Ascending aorta (tissue), 2 donors: Measurements from ENCODE around the gene JAZF1. TPM values are rescaled to one million over a fixed set of nuclear protein-coding genes. Genes with fewer than 3 reads are reported as not detected.
A peak's percentile ranks its signal among the peaks of the same experiment; 100 is the strongest.

Experiments
- DNase-seq, 2 donors: peaks; one replicate each; pipeline ENCODE4 v3.0.0-alpha.2; 2019; ENCODE audit warnings: low spot score in 2 of 2
- H3K27ac ChIP-seq, 2 donors: fragments of 200-600 bp; sonication (generic); one replicate each; pipeline ENCODE4 v1.5.1; 2016 to 2017; ENCODE audit warnings: mild to moderate bottlenecking in 1 of 2
- H3K27me3 ChIP-seq: fragments of 200-600 bp; sonication (generic); one replicate; pipeline ENCODE4 v1.5.1; 2017
- H3K36me3 ChIP-seq, 2 donors: fragments of 200-600 bp; sonication (generic); one replicate each; pipeline ENCODE4 v1.5.1; 2016
- H3K4me1 ChIP-seq, 2 donors: fragments of 200-600 bp; sonication (generic); one replicate each; pipeline ENCODE4 v1.5.1; 2016 to 2017; ENCODE audit warnings: mild to moderate bottlenecking in 1 of 2
- H3K4me3 ChIP-seq, 2 donors: fragments of 200-600 bp; sonication (generic); one replicate each; pipeline ENCODE4 v1.5.1; 2016 to 2017; ENCODE audit warnings: mild to moderate bottlenecking in 1 of 2
- H3K9me3 ChIP-seq, 2 donors: fragments of 200-600 bp; sonication (generic); one replicate each; pipeline ENCODE4 v1.5.1; 2016
- intact Hi-C: fragments of 100-400 bp; cut with DNase I; formaldehyde crosslinking; loops from one replicate; pipeline ENCODE4 v1.15.1; 2023
- total RNA-seq: library from RNA; depleted of rRNA; stranded (reverse); fragments of >200 nt; gene quantifications from one replicate; pipeline ENCODE4 v1.1.0, GENCODE V29; 2016
- TF ChIP-seq, protein P1 (sequence below), 3 experiments: fragments of 200-600 bp in 2 of 3; fragments of 450-650 bp in 1 of 3; sonication (generic) in 2 of 3; IDR thresholded peaks; one replicate each; pipeline ENCODE4 v1.5.1; 2016 to 2019; ENCODE audit warnings: antibody characterized with exemption in 3 of 3, mild to moderate bottlenecking in 1 of 3, moderate library complexity in 1 of 3

Gene JAZF1
- total RNA-seq, 1 donor from 2014 or later, result 37.7 TPM

DNA sequence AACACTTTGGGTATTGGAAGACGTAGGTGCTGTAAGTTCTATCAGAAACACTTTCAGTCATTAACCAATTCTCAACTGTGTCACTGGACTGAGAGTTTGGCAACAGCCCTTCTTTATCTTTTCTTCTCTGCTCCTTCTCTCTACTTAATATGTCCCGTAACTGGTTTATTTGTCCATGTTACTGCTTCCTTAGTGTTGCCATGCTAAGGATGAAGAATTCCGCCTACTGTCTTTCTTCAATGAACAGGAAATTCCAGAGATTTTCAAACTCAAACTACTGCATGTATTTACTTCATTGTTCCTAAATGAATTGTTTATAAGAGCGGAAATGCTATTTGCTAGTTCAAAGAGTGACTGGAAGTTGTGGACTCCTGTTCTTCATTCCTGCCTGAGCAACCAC lies 296.9 kb downstream of the JAZF1 start:
- H3K4me3 ChIP-seq, result no peak overlapping the region
- H3K27me3 ChIP-seq, result no peaks in the 10 kb centered on the region
- H3K27ac ChIP-seq, result no peak overlapping the region
- H3K9me3 ChIP-seq, result no peaks in the 10 kb centered on the region
- DNase-seq, result no peak
- H3K4me1 ChIP-seq, result no peaks in the 10 kb centered on the region
- intact Hi-C loops, result no loop called here
- TF ChIP-seq, protein P1, sequence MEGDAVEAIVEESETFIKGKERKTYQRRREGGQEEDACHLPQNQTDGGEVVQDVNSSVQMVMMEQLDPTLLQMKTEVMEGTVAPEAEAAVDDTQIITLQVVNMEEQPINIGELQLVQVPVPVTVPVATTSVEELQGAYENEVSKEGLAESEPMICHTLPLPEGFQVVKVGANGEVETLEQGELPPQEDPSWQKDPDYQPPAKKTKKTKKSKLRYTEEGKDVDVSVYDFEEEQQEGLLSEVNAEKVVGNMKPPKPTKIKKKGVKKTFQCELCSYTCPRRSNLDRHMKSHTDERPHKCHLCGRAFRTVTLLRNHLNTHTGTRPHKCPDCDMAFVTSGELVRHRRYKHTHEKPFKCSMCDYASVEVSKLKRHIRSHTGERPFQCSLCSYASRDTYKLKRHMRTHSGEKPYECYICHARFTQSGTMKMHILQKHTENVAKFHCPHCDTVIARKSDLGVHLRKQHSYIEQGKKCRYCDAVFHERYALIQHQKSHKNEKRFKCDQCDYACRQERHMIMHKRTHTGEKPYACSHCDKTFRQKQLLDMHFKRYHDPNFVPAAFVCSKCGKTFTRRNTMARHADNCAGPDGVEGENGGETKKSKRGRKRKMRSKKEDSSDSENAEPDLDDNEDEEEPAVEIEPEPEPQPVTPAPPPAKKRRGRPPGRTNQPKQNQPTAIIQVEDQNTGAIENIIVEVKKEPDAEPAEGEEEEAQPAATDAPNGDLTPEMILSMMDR (IDR thresholded peaks at IDR 0.05), result no peak
- no peaks in the 10 kb centered on the region for H3K36me3 ChIP-seq

DNA sequence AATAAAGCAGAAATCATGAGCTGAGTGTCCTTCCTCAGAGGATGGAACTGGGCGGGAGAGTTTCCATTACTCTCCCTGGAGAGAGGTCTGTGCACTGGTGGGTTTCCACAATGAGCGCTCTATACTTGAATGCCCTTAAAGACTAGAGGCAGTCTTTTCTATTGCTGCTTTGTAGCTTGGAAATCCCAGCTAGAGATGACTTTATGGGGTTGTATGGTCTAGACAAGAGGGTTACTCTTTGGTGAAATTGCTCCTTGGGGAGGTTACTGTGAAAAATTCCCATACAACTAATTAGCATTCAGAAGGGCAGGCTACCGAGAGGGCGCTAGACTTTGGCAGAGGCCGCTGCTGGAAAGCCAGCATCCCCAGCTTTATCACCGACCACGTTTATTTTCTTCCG lies 303.8 kb downstream of the JAZF1 start:
- intact Hi-C loops, result no loop called here
- DNase-seq, result no peak
- Histone ChIP-seq H3K4me3 (no peak overlapping the region), H3K27ac (no peak overlapping the region), H3K4me1 (peaks cover 0 to 15% of the 10 kb centered on the region in 2 donors), H3K9me3 (no peaks in the 10 kb centered on the region), H3K36me3 (no peaks in the 10 kb centered on the region), H3K27me3 (no peaks in the 10 kb centered on the region)
- TF ChIP-seq, protein P1 (IDR thresholded peaks at IDR 0.05), result no peak

DNA sequence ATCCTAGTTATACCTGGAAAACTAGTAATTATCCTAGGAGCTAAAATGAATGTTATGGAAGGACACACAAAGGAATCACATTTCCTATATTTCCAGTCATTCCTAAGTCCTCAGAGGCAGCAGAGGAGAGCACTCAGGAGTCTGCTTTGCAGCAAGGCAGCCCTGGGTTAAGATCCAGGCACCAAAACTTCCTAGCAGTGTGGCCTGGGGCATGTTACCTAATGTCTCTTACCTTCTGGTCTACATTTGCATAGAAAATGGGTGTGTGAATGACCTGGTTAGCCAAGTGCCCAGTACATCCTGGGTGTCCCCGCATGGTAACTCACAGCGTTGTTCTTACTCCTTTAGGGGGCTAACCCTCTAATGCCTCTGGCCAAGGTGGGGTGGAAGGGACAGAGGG lies 304.8 kb downstream of the JAZF1 start:
- H3K36me3 ChIP-seq, result no peaks in the 10 kb centered on the region
- intact Hi-C loops, result no loop called here
- H3K4me1 ChIP-seq, result peaks cover 0 to 15% of the 10 kb centered on the region in 2 donors
- H3K9me3 ChIP-seq, result no peaks in the 10 kb centered on the region
- no peak overlapping the region for H3K4me3 ChIP-seq
- H3K27me3 ChIP-seq, result no peaks in the 10 kb centered on the region
- H3K27ac ChIP-seq, result no peak overlapping the region
- DNase-seq, result no peak
- TF ChIP-seq, protein P1 (IDR thresholded peaks at IDR 0.05), result no peak

DNA sequence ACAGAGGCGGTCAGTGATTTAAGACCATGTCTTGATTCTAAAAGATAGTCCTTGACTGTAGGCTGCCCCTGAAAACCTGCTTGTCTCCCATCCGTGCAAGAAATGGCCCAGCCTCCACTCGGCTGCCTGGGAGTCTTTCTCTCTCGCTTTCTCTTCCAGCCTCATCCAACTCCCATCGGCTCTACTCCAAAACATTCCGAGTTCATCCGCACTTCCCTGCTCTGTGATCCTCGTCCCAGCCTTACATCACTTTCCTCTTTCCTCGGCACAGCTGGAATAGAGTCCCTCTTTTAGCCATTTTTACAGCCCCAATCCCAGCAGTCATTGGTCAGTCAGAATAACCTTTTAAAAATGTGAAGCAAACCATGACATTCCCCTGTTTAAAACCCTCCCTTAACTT lies 305.5 kb downstream of the JAZF1 start:
- no peak for DNase-seq
- intact Hi-C loops, result no loop called here
- TF ChIP-seq, protein P1 (IDR thresholded peaks at IDR 0.05), result no peak
- no peak overlapping the region for H3K27ac ChIP-seq
- H3K4me3 ChIP-seq, result no peak overlapping the region
- H3K4me1 ChIP-seq, result peaks cover 0 to 15% of the 10 kb centered on the region in 2 donors
- no peaks in the 10 kb centered on the region for H3K27me3 ChIP-seq
- H3K36me3 ChIP-seq, result no peaks in the 10 kb centered on the region
- no peaks in the 10 kb centered on the region for H3K9me3 ChIP-seq

DNA sequence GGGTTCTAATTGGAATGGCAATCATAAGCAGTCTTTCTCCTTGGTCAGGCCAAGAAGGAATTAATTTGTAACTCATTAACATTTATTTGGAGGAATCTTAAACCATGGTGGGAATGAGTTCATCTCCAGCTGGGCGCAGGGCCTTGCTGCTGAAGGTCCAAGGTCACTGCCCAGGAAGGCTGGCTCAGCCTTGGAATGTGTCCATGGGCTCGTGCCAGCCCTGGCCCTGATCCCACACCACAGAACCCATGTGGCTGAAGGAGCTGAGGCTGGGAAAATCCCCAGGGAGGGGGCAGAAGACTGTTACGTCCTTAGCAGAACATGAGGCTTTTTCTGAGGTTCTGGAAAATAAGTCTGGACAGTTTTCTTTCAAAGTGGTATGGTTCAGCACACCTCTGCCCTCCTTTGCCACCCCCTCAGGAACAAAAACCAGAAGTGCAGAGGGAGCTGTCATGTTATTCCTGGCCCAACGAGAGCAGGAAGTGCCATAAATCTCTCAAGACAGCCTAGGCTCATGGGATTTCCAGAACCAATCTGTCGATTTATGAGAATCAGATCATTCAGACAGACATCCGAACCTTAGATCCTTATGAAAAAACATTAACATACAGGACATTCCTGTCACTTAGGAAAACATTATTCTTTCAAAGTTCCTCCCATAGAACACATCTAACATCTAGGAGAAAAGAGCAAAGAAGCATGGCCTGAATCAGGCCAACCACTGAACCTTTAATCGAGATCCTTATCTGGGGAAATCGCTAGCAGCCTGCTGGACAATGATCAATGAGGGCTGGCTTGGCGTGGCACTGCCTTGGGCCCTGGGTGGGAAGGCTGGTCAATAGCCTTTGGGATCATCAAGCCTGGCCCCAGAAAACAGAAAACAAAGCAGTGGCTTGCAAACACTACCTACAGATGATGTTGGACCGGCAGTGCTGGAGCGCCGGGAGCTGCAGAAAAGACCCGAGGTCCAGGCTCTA lies 306.3 kb downstream of the JAZF1 start:
- Histone ChIP-seq H3K4me1 (peaks cover 0 to 15% of the 10 kb centered on the region in 2 donors), H3K4me3 (no peak overlapping the region), H3K36me3 (no peaks in the 10 kb centered on the region), H3K9me3 (no peaks in the 10 kb centered on the region), H3K27ac (peak overlapping the region; percentile 1 to 43), H3K27me3 (no peaks in the 10 kb centered on the region)
- intact Hi-C loops, result no loop called here
- TF ChIP-seq, protein P1 (IDR thresholded peaks at IDR 0.05), result no peak
- no peak for DNase-seq
